Measurements from ENCODE around the gene CCDC197.

Gene CCDC197

GRCh38 chr14:94000267-94000666 lies 3.2 kb downstream of the CCDC197 start:
- no peak for DNase-seq (ENCODE audit: low spot score)

DNA sequence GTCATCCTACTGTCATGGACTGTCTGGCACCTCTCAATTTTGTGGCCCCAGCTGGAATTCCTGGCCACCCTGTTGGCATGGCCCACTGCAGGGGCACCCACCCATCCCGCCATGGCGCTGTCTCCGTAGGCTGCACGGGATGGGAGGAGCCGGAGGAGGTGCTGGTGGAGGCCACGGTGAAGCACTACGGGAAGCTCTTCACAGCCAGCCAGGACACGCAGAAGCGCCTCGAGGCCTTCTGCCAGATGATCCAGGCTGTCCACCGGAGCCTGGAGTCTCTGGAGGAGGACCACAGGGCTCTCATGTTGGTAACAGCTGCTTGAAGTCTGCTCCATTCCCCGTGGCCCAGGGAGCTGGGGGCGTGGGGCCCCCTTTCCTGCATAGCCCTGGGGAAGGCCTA lies 3.9 kb downstream of the CCDC197 start:
- no peak for DNase-seq (ENCODE audit: low spot score)

DNA sequence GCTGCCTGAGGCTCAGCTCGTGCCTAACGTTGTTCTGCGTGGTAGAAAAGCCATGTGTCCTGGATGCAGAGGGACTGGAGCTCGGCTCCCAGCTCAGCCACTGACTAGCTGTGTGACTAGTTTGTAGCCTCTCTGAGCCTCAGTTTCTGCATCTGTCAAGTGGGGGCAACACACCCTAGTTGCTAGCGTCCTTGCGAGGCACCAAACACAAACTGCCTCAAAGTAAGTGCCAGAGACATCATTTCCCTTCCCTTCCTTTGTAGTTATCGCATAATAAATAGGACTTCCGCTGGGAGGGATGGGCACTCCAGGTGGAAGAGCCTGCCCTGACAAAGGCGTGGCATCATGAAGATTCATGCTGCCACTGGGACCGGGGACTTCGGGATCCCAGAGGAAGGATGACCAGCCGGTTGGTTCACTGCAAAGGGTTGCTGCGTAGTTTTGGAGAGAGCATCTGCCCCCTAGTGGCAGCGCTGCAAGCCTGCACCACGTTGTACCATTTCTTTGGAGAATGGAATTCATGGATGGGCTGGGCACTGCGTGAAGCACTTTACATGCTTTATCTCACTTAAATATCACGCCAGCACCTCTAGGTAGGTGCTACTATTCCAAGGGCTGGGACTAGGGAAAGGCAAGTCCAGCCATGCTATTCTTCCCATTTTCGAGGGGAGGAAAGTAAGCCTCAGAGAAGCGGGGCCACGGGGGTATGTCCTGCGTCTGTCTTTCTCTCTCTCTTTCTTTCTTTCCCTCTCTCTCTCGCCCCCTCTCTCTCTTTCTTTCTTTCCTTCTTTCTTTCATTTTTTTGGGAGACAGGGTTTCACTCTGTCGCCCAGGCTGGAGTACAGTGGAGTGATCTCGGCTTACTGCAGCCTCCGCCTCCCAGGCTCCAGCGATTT lies 4.6 kb downstream of the CCDC197 start:
- peak; percentile 63 for DNase-seq (ENCODE audit: low spot score)

GRCh38 chr14:94003397-94003796 lies 6.3 kb downstream of the CCDC197 start:
- DNase-seq (ENCODE audit: low spot score), result no peak

- DNase-seq (ENCODE audit: low spot score), result no peak
These were observed 6.9 kb downstream of the CCDC197 start for GRCh38 chr14:94004015-94004414.

GRCh38 chr14:94005324-94006073 lies 8.4 kb downstream of the CCDC197 start:
- DNase-seq (ENCODE audit: low spot score), result peak; percentile 65

GRCh38 chr14:94008234-94008633 lies 11.1 kb downstream of the CCDC197 start:
- no peak for DNase-seq (ENCODE audit: low spot score)

- DNase-seq (ENCODE audit: low spot score), result no peak
These were observed 12.7 kb downstream of the CCDC197 start for GRCh38 chr14:94009767-94010166.

- no peak for DNase-seq (ENCODE audit: low spot score)
These were observed 13.5 kb downstream of the CCDC197 start for GRCh38 chr14:94010625-94011024.

DNA sequence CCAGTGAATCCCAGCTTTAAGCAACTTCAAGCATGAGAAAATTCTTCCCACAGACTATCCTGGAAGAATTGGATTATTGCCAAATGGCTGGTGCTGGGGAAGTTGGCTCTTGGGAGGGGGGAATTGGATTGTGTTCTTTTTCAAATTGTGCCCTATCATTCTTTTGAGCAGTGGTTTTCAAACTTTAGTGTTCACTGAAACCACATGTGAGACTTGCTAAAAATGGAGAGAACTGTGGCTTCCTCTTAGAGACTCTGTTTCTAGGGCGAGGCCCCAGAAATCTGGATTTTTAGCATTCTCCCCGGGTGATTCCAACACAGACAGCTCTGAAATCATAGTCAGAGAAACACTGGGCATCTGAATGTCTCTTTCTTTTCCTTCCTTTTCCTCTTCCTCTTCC lies 14.7 kb downstream of the CCDC197 start:
- no peak for DNase-seq (ENCODE audit: low spot score)

- DNase-seq (ENCODE audit: low spot score), result no peak
These were observed 17.3 kb downstream of the CCDC197 start for GRCh38 chr14:94014382-94014781.

DNA sequence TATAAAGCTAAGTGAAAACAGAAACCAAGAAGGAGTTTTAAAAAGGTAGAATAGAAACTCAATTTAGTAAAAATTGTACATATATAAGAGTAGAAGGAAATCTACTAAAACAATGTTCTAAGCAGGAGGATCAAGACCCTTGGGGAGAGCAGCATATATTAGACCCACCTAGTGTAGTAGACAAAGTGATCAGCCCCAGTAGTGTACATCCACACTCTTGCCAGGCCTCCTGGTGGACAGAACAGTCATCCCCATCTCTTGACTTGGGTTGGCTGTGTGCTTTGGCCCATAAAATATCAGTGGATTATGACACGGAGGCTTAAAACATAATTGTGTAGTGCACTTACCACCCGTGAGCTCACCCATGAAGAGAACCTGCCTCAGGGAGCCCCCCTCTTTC lies 18.1 kb downstream of the CCDC197 start:
- DNase-seq (ENCODE audit: low spot score), result no peak

- no peak for DNase-seq (ENCODE audit: low spot score)
These were observed 19.4 kb downstream of the CCDC197 start for GRCh38 chr14:94016446-94016976.

DNA sequence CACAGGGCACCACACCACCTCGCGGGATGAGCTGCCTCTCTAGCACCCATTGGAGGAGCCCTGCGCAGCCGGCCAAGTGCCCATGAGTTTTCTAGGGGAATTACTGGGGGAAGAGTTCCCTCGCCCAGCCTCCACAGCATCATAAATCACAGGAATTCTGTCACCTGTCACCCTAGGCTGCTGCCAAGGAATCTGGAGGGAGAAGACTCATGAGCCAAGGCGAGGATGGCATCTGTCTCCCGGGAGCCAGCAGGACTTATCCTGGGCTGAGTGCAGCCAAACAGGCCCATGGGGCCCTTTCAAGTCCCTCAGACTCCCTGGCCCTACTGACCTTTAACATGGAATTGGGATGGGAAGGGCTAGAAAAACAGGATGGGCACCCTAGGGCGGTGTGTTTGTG lies 21.2 kb downstream of the CCDC197 start:
- no peak for DNase-seq (ENCODE audit: low spot score)

DNA sequence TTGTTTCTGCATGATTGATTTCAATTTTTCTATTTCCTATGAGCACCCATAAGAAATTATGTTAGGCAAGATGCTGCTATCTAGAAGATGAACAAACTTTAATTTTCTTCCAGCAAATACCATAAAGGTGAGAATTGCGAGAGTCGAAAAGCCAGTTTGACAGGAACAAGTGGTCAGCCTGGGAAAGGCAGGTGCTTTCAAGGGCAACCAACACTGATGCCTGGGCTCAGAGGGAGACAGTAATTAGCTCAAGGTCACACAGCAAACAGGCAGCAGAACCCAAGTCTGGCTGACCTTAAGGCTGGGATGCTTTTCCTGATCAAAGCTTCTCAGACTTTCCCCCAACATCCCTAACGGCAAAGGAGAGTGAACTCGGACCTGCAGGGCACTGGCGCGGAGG lies 22.2 kb downstream of the CCDC197 start:
- no peak for DNase-seq (ENCODE audit: low spot score)

GRCh38 chr14:94020267-94020666 lies 23.2 kb downstream of the CCDC197 start:
- no peak for DNase-seq (ENCODE audit: low spot score)

- no peak for DNase-seq (ENCODE audit: low spot score)
These were observed 23.9 kb downstream of the CCDC197 start for GRCh38 chr14:94021001-94021400.

DNA sequence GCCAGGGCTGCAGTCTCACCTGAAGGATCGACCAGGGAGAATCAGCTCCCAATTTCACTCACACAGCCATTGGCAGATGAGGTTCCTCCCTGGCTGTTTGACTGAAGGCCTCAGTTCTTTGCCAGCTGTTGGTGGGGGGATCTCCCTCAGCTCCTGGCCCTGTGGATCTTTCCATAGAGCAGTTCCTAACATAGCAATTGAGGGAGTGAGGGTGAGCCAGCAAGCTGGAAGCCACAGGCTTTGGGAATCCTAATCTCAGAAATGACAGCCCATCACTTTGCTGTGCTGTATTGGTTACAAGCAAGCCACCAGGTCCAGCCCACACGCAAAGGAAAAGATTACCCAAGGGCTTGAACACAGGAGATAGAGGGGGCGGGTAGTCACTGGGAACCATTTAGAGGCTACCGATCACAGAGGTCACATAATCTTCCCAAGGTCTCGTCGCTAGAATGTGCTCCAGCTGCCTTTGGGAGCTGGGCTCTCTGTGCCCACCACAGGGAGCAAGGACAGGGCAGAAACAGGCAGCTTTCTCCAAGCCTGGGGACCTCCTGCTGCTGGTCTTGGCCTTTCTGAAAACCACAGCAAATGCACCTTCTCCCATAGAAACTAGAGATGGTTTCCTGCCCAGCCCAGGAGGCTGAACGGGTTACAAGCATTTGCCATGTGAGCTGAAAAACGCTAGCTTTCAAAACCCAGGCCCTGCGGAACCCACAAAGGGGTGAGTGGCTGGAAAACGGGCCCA lies 24.5 kb downstream of the CCDC197 start:
- no peak for DNase-seq (ENCODE audit: low spot score)

DNA sequence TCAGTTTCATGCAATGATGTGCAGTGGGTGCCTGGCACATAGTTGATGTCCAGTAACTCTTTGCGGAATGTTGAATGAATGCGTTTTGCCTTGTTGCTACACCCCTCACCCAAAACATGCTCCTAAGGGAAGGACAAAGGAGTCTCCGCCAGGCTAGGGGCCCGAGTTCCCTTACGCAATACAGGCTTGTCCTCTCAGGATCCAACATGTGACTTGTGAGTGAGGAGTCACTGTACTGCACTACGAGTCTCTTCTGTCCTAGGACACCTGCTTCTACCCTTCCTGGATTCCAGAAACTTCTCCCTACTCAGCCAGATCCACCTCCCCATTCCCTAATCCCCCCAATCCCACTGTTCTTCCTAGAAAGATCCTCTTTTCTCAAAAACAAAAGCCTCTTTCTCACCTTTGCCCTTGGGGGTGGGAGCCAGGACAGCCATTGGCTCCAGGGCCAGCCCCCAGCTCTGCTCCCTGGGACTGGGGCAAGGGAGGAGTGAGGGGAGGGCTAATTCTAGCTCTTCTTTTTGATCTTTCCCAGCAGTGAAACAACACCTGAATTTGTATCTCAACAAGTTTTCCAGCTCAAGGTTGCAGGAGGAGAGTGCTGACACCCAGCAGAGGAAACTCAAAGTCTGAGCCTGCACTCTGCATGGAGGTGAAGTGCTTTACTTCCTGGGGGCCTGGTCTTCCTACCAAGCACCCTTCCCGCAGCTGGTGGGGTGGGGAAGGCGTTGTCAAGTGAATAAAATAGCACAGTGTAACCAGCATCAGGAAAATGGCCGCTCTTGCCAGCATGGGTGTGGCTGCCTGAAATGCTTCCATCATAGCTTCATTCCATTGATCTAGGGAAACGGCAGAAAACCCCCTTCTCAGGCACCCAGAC lies 25.7 kb downstream of the CCDC197 start:
- no peak for DNase-seq (ENCODE audit: low spot score)

DNA sequence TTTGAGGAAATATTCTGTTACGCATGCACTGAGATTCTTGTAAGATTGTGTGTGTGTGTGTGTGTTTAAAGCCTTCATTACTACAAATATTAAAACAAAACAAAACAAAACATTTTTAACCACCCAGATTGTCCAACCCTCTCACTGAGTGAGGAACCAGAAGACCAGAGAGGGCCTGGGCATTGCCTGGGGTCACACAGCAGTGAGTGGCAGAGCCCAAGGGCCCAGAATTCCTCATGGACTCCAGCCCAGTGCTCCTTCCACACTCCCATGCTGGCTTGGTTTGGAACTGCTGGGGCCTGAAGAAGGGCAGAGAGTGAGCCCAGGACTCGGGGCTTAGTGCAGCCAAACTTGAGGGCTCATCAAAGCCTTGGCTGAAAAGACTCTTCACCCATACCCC lies 27.4 kb downstream of the CCDC197 start:
- no peak for DNase-seq (ENCODE audit: low spot score)

DNA sequence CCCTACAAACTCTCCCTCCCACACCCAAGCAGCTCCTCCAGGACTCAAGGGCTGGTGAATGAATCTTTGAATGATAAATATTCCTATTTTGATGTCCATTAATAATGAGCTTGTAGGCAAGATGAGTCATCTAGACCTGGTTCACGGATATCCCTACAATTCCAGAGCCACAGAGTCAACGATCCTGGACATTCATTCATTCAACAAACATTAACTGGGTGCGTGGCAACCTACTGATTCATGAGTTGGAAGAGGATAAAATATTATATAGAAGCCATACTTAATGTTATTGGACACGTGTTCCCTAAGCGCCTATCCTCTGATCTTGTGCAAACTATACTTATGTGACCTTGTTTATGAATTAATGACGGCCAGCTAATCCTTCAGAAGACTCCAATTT lies 28.6 kb downstream of the CCDC197 start:
- DNase-seq (ENCODE audit: low spot score), result no peak

Measured in NAMALWA (cell line).